Esophagus muscularis mucosa (tissue), 3 donors: ENCODE results near the gene FRAS1.

Experiments used
- CTCF ChIP-seq, 3 experiments: fragments of 200-600 bp in 2 of 3; fragments of 450-650 bp in 1 of 3; sonication (generic) in 2 of 3; IDR thresholded peaks; one replicate each; pipeline ENCODE4 v1.5.1; 2017 to 2019; ENCODE audit warnings: antibody characterized with exemption in 3 of 3, mild to moderate bottlenecking in 2 of 3, moderate library complexity in 1 of 3
- POLR2A ChIP-seq: fragments of 450-650 bp; IDR thresholded peaks from one replicate; pipeline ENCODE4 v1.6.1; 2017; ENCODE audit warnings: antibody characterized with exemption, moderate library complexity, mild to moderate bottlenecking, low read depth

DNA sequence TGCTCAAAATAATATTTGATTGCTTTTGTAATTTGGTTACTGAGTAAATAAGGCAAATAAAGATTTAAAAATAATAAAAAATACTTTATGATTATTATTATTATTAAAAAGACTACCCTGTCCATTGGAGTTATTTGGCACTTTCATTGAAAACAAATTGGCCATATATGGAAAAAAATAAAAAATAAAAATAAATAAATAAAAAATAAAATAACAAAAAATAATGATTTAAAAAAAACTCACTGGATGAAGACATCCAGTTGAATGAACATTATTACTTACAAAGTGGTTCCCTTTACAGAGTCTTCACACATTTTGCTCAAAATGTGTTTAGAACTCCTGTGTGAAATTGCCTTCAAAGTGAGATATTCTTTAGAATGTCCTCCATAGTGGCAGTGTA lies 353.1 kb downstream of the FRAS1 start:
- TF ChIP-seq CTCF (IDR thresholded peaks at IDR 0.05) (no peak), POLR2A (no peak)
